GM12878 (cell line): ENCODE data around the gene VWA8. TPM values are rescaled to one million over a fixed set of nuclear protein-coding genes. Genes with fewer than 3 reads are reported as not detected.

Source experiments
- ATAC-seq: fragments of 200-7000 bp; cut with Tn5 transposase; 3 replicates; pipeline ENCODE4 v1.9.1; 2020; ENCODE audit warnings: mild to moderate bottlenecking, moderate library complexity
- BruUV-seq: library from RNA; stranded (reverse); fragments of 400-500 nt; replicated peaks from 2 replicates; lab custom pipeline; 2021; lab: Mats Ljungman, UMichigan
- CTCF ChIA-PET: fragments of 300-600 bp; sonication (Branson Sonifier 250); formaldehyde crosslinking; extraction: SDS; loops from one replicate; lab custom pipeline; 2021; ENCODE audit warnings: inconsistent platforms; lab: Yijun Ruan, JAX
- POLR2A ChIA-PET: fragments of 350-600 bp; formaldehyde crosslinking; extraction: SDS; loops from one replicate; lab custom pipeline; 2021; ENCODE audit warnings: inconsistent platforms; lab: Charles Lee
- RAD21 ChIA-PET: fragments of 300-600 bp; sonication (Branson Sonifier 250); formaldehyde crosslinking; loops from one replicate; lab custom pipeline; 2023; ENCODE audit warnings: antibody characterized with exemption; ENCODE audit not compliant: unreplicated experiment; lab: Charles Lee
- SMC1A ChIA-PET: fragments of 300-600 bp; sonication (Branson Sonifier 250); formaldehyde crosslinking; loops from one replicate; lab custom pipeline; 2023; ENCODE audit not compliant: unreplicated experiment, uncharacterized antibody; lab: Charles Lee
- DNase-seq: peaks from one replicate; pipeline ENCODE4 v3.0.0-alpha.2; 2011; ENCODE audit warnings: low read depth, low spot score
- FAIRE-seq: peaks from 3 replicates; lab custom pipeline; 2011; peaks lifted over from hg19 to GRCh38; lab: Jason Lieb, UNC
- H2AFZ ChIP-seq: 2 replicates; pipeline ENCODE4 v1.6.0; 2011; ENCODE audit warnings: low read depth, low read length, control low read depth; ENCODE audit not compliant: control insufficient read depth
- H3K27ac ChIP-seq: 2 replicates; pipeline ENCODE4 v1.5.1; 2011; ENCODE audit warnings: control low read depth; ENCODE audit not compliant: control insufficient read depth, insufficient read depth
- H3K27me3 ChIP-seq, 2 experiments: replicated peaks in 1 of 2; 2 replicates each; pipeline versions ENCODE4 v1.6.0 to v1.6.1; 2011; ENCODE audit warnings: low read length in 1 of 2; ENCODE audit not compliant: control insufficient read depth in 2 of 2, insufficient read depth in 2 of 2
- H3K36me3 ChIP-seq, 2 experiments: 2 replicates each; pipeline ENCODE4 v1.5.1; 2011; ENCODE audit warnings: low read length in 1 of 2; ENCODE audit not compliant: control insufficient read depth in 2 of 2, insufficient read depth in 2 of 2
- H3K4me1 ChIP-seq: 2 replicates; pipeline ENCODE4 v1.6.1; 2011; ENCODE audit warnings: mild to moderate bottlenecking, low read length, moderate library complexity, mixed read lengths; ENCODE audit not compliant: control insufficient read depth, insufficient read depth
- H3K4me2 ChIP-seq: 2 replicates; pipeline ENCODE4 v1.6.0; 2011; ENCODE audit warnings: control low read depth; ENCODE audit not compliant: control insufficient read depth, insufficient read depth
- H3K4me3 ChIP-seq: fragments of 200-600 bp; sonication (generic); 2 replicates; pipeline ENCODE4 v1.5.1; 2016
- H3K79me2 ChIP-seq: 2 replicates; pipeline ENCODE4 v1.6.0; 2011; ENCODE audit warnings: low read length; ENCODE audit not compliant: control insufficient read depth, insufficient read depth
- H3K9ac ChIP-seq: 2 replicates; pipeline ENCODE4 v1.8.0; 2011; ENCODE audit warnings: low read length, control low read depth, mixed read lengths; ENCODE audit not compliant: control insufficient read depth, insufficient read depth
- H3K9me3 ChIP-seq: replicated peaks from 3 replicates; pipeline ENCODE4 v1.5.1; 2011; ENCODE audit warnings: mild to moderate bottlenecking, low read length; ENCODE audit not compliant: control insufficient read depth, insufficient read depth
- H4K20me1 ChIP-seq: 2 replicates; pipeline ENCODE4 v1.6.0; 2011; ENCODE audit not compliant: control insufficient read depth, insufficient read depth
- CHD2 ChIP-seq: IDR thresholded peaks from 2 replicates; pipeline ENCODE4 v1.6.1; 2011; ENCODE audit warnings: low read depth, low read length, improper control_type of control experiment, borderline replicate concordance
- CREB1 ChIP-seq: IDR thresholded peaks from 2 replicates; pipeline ENCODE4 v1.6.1; 2012; ENCODE audit warnings: low read depth, mild to moderate bottlenecking, inconsistent platforms
- CREM ChIP-seq: IDR thresholded peaks from 2 replicates; pipeline ENCODE4 v1.6.1; 2014; ENCODE audit warnings: antibody characterized with exemption, low read depth
- DPF2 ChIP-seq: fragments of 450-650 bp; IDR thresholded peaks from 2 replicates; pipeline ENCODE4 v1.6.1; 2017; ENCODE audit warnings: mild to moderate bottlenecking
- EED ChIP-seq: sonication (generic); IDR thresholded peaks from 2 replicates; pipeline ENCODE4 v1.6.1; 2016; ENCODE audit warnings: antibody characterized with exemption, low read depth
- FOS ChIP-seq: IDR thresholded peaks from 3 replicates; pipeline ENCODE4 v1.6.1; 2011; ENCODE audit warnings: borderline replicate concordance; ENCODE audit not compliant: insufficient read length; ENCODE audit errors: extremely low read depth
- HDGF ChIP-seq: fragments of 450-650 bp; IDR thresholded peaks from 2 replicates; pipeline ENCODE4 v1.6.1; 2016; ENCODE audit warnings: antibody characterized with exemption
- NFIC ChIP-seq: IDR thresholded peaks from 2 replicates; pipeline ENCODE4 v1.6.1; 2012; ENCODE audit warnings: low read depth, mild to moderate bottlenecking, inconsistent platforms, low read length, moderate library complexity
- NR2C2 ChIP-seq: IDR thresholded peaks from 2 replicates; pipeline ENCODE4 v1.6.1; 2011; ENCODE audit warnings: borderline replicate concordance, low read depth; ENCODE audit not compliant: control insufficient read depth, insufficient read length
- POLR2AphosphoS2 ChIP-seq: IDR thresholded peaks from 2 replicates; pipeline ENCODE4 v1.6.1; 2011; ENCODE audit warnings: low read depth, mild to moderate bottlenecking, low read length, improper control_type of control experiment, moderate library complexity
- RCOR1 ChIP-seq: conservative IDR thresholded peaks from 2 replicates; pipeline ENCODE4 v1.6.1; 2012; ENCODE audit warnings: low read depth, low read length, improper control_type of control experiment
- RFX5 ChIP-seq: IDR thresholded peaks from 2 replicates; pipeline ENCODE4 v1.6.1; 2011; ENCODE audit warnings: low read depth, low read length, improper control_type of control experiment
- SRF ChIP-seq, 2 experiments: IDR thresholded peaks; 2 replicates each; pipeline ENCODE4 v1.6.1; 2011; ENCODE audit warnings: low read depth in 2 of 2, low read length in 2 of 2, mild to moderate bottlenecking in 1 of 2, moderate library complexity in 1 of 2
- WRNIP1 ChIP-seq: IDR thresholded peaks from 2 replicates; pipeline ENCODE4 v1.6.1; 2011; ENCODE audit warnings: low read depth, low read length, improper control_type of control experiment, borderline replicate concordance
- WGBS: methylation state at CpG from one replicate; pipeline ENCODE4 v1.1.6; 2016; ENCODE audit warnings: low lambda C conversion rate; ENCODE audit not compliant: insufficient replicate concordance, insufficient coverage; ENCODE audit errors: missing lambda C conversion rate; 5-methylcytosine and 5-hydroxymethylcytosine counted together
- in situ Hi-C: fragments of 300-500 bp; cut with MboI; formaldehyde crosslinking; loops from 9 replicates; pipeline ENCODE4 v1.14.3; 2018; ENCODE audit warnings: mixed read lengths
- intact Hi-C: fragments of 100-400 bp; cut with micrococcal nuclease; formaldehyde crosslinking; loops from one replicate; pipeline ENCODE4 v1.14.2; 2022; ENCODE audit not compliant: unreplicated experiment
- polyA plus RNA-seq, 11 experiments: library from polyadenylated mRNA; depleted of rRNA in 4 of 11; unstranded in 6 of 11; stranded (reverse) in 5 of 11; fragments of >200 nt; fragmentation: Nextera tagmentation in 4 of 11; fragmentation: Illumina TruSeq in 1 of 11; extraction: Ambion mirVana in 4 of 11; extraction: Trizol in 1 of 11; gene quantifications; 1 replicate in 1 of 11; 2 replicates in 10 of 11; pipeline versions ENCODE4 v1.2.1 to v1.2.3, GENCODE V29; 2011 to 2016; ENCODE audit warnings: inconsistent platforms in 2 of 11, missing spikeins in 2 of 11, low read depth in 1 of 11
- total RNA-seq, 4 experiments: library from RNA; depleted of rRNA in 3 of 4; stranded (reverse); fragments of >200 nt in 3 of 4; fragmentation: Illumina TruSeq in 1 of 4; extraction: Trizol in 1 of 4; gene quantifications; 2 replicates each; pipeline versions ENCODE4 v1.2.1 to v1.2.3, GENCODE V29; 2013 to 2021
- TF ChIP-seq, protein P1 (sequence below): fragments of 450-650 bp; IDR thresholded peaks from 2 replicates; pipeline ENCODE4 v1.6.1; 2017; ENCODE audit warnings: mild to moderate bottlenecking, moderate library complexity
- TF ChIP-seq, protein P2 (sequence below): IDR thresholded peaks from 2 replicates; pipeline ENCODE4 v1.6.1; 2012; ENCODE audit warnings: low read depth, low read length, improper control_type of control experiment

VWA8 gene
- total and polyA plus RNA-seq, 10 of the 15 experiments (the other 5 are each of a cell fraction or from before 2014, with no cell fraction given): 3.0 to 21.8 (median 13.5) TPM

DNA sequence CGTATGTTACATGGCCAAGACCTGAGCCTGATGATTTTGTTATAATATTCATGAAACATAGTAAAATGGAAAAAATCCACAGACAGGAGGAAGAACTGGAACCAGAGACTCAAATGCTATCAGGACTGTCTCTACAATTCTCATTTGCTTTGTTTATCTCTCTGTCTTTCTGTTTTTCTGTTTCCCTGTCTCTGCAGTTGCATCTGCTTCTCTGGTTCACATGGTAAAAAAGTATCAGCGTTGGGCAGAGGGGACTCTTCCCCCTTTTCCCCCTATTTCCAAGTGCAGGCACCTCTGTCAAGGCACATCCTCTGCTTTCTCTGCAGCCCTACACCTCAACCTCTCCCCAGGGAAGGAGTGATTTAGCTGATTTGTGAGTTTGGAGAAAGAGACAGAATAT lies 41.2 kb upstream of the VWA8 start:
- Histone ChIP-seq H3K4me3 (no peak overlapping the region), H3K36me3 (no peaks in the 10 kb centered on the region), H3K4me2 (no peak overlapping the region), H3K4me1 (no peaks in the 10 kb centered on the region), H2AFZ (no peak overlapping the region), H3K9ac (no peak overlapping the region), H4K20me1 (no peaks in the 10 kb centered on the region), H3K9me3 (no peaks in the 10 kb centered on the region; the same call in 2 of the 3 replicates), H3K79me2 (no peaks in the 10 kb centered on the region), H3K27me3 (no peaks in the 10 kb centered on the region; a peak in 2 of 4 replicates), H3K27ac (no peak overlapping the region)
- ChIA-PET POLR2A (no interaction called here), SMC1A (interaction anchor here (2.1 kb wide), 1 partner anchor 11 kb away, joined by 6 read pairs; no protein-coding TSS in a partner anchor), CTCF (no interaction called here), RAD21 (no interaction called here)
- DNase-seq: no peak
- no peak for ATAC-seq
- no peak for TF ChIP-seq CREB1
- TF ChIP-seq, protein P1, sequence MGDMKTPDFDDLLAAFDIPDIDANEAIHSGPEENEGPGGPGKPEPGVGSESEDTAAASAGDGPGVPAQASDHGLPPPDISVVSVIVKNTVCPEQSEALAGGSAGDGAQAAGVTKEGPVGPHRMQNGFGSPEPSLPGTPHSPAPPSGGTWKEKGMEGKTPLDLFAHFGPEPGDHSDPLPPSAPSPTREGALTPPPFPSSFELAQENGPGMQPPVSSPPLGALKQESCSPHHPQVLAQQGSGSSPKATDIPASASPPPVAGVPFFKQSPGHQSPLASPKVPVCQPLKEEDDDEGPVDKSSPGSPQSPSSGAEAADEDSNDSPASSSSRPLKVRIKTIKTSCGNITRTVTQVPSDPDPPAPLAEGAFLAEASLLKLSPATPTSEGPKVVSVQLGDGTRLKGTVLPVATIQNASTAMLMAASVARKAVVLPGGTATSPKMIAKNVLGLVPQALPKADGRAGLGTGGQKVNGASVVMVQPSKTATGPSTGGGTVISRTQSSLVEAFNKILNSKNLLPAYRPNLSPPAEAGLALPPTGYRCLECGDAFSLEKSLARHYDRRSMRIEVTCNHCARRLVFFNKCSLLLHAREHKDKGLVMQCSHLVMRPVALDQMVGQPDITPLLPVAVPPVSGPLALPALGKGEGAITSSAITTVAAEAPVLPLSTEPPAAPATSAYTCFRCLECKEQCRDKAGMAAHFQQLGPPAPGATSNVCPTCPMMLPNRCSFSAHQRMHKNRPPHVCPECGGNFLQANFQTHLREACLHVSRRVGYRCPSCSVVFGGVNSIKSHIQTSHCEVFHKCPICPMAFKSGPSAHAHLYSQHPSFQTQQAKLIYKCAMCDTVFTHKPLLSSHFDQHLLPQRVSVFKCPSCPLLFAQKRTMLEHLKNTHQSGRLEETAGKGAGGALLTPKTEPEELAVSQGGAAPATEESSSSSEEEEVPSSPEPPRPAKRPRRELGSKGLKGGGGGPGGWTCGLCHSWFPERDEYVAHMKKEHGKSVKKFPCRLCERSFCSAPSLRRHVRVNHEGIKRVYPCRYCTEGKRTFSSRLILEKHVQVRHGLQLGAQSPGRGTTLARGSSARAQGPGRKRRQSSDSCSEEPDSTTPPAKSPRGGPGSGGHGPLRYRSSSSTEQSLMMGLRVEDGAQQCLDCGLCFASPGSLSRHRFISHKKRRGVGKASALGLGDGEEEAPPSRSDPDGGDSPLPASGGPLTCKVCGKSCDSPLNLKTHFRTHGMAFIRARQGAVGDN: no peak
- no peak for TF ChIP-seq SRF (IDR thresholded peaks at IDR 0.05; ENCODE audit: low read depth in 2 of 2, low read length in 2 of 2)
- TF ChIP-seq NR2C2: no peak
- TF ChIP-seq EED: no peak
- TF ChIP-seq FOS: no peak
- TF ChIP-seq, protein P2, sequence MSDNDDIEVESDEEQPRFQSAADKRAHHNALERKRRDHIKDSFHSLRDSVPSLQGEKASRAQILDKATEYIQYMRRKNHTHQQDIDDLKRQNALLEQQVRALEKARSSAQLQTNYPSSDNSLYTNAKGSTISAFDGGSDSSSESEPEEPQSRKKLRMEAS: no peak
- no peak for TF ChIP-seq POLR2AphosphoS2
- TF ChIP-seq WRNIP1: no peak
- no peak for TF ChIP-seq CHD2
- TF ChIP-seq RCOR1: no peak
- TF ChIP-seq NFIC: no peak
- TF ChIP-seq DPF2: no peak
- no peak for TF ChIP-seq CREM
- TF ChIP-seq RFX5: no peak
- no peak for TF ChIP-seq HDGF
- FAIRE-seq: no peak
- in situ Hi-C loops (no loop called here), intact Hi-C loops (no loop called here)
- BruUV-seq: no TSS peak
- WGBS: 63% methylated on average over 2 of the region's 2 CpGs
